Panc1 (cell line): ENCODE results near the gene SDF4.

ENCODE experiments used
- POLR2AphosphoS5 ChIP-seq: IDR thresholded peaks from 2 replicates; pipeline ENCODE4 v1.6.1; 2012; ENCODE audit warnings: mild to moderate bottlenecking, low read depth, low read length, moderate library complexity
- SIN3A ChIP-seq: IDR thresholded peaks from 2 replicates; pipeline ENCODE4 v1.6.1; 2012; ENCODE audit warnings: low read depth, mild to moderate bottlenecking, low read length, moderate library complexity, borderline replicate concordance; ENCODE audit not compliant: insufficient read depth
- TCF7L2 ChIP-seq: IDR thresholded peaks from 2 replicates; pipeline ENCODE4 v1.6.1; 2011; ENCODE audit warnings: mild to moderate bottlenecking, low read depth, low read length, inconsistent platforms
- TF ChIP-seq, protein P1 (sequence below): fragments of 450-650 bp; IDR thresholded peaks from 2 replicates; pipeline ENCODE4 v1.5.1; 2017; ENCODE audit warnings: mild to moderate bottlenecking
- TF ChIP-seq, protein P2 (sequence below), 2 experiments: IDR thresholded peaks; 2 replicates each; pipeline ENCODE4 v1.6.1; 2011 to 2012; ENCODE audit warnings: low read depth in 2 of 2, control low read depth in 1 of 2, low read length in 1 of 2, mild to moderate bottlenecking in 1 of 2, moderate library complexity in 1 of 2; ENCODE audit not compliant: insufficient read depth in 1 of 2

DNA sequence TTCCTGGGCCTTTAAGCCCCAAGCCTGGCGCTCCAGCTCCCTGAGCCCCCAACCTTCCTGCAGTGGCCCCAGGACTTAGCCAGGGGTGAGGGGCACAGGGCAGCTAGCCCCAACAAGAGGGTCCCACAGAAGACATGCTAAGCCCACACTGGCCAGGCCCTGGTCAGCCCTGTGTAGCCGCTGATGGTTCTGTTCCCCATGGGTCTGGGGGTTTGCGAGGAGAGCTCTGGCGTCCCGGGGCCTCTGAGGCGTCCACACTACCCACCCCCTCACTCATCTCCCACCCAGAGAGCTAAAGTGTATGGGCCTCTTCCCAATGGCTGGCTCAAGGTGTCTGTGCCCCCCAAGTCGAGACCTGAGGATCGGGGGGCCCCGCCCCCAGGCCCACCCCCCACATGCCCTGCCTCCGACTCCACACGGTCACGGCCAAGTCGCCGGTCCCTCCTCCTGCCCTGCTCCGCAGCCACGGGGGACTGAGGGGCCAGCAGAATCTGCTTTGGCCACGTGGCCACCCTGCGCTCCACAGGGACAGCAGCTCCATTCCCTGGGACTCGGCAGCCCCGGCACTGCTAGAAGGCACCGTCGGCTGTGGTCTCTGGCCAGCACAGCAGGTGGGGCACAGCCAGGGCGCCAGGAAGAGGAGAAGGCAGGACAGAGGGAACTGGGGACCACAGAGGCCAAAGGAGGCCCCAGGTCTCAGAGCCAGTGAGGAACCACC, 33.2 kb downstream of the SDF4 start:
- TF ChIP-seq, protein P1, sequence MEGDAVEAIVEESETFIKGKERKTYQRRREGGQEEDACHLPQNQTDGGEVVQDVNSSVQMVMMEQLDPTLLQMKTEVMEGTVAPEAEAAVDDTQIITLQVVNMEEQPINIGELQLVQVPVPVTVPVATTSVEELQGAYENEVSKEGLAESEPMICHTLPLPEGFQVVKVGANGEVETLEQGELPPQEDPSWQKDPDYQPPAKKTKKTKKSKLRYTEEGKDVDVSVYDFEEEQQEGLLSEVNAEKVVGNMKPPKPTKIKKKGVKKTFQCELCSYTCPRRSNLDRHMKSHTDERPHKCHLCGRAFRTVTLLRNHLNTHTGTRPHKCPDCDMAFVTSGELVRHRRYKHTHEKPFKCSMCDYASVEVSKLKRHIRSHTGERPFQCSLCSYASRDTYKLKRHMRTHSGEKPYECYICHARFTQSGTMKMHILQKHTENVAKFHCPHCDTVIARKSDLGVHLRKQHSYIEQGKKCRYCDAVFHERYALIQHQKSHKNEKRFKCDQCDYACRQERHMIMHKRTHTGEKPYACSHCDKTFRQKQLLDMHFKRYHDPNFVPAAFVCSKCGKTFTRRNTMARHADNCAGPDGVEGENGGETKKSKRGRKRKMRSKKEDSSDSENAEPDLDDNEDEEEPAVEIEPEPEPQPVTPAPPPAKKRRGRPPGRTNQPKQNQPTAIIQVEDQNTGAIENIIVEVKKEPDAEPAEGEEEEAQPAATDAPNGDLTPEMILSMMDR, result no peak
- no peak for TF ChIP-seq POLR2AphosphoS5
- TF ChIP-seq, protein P2, sequence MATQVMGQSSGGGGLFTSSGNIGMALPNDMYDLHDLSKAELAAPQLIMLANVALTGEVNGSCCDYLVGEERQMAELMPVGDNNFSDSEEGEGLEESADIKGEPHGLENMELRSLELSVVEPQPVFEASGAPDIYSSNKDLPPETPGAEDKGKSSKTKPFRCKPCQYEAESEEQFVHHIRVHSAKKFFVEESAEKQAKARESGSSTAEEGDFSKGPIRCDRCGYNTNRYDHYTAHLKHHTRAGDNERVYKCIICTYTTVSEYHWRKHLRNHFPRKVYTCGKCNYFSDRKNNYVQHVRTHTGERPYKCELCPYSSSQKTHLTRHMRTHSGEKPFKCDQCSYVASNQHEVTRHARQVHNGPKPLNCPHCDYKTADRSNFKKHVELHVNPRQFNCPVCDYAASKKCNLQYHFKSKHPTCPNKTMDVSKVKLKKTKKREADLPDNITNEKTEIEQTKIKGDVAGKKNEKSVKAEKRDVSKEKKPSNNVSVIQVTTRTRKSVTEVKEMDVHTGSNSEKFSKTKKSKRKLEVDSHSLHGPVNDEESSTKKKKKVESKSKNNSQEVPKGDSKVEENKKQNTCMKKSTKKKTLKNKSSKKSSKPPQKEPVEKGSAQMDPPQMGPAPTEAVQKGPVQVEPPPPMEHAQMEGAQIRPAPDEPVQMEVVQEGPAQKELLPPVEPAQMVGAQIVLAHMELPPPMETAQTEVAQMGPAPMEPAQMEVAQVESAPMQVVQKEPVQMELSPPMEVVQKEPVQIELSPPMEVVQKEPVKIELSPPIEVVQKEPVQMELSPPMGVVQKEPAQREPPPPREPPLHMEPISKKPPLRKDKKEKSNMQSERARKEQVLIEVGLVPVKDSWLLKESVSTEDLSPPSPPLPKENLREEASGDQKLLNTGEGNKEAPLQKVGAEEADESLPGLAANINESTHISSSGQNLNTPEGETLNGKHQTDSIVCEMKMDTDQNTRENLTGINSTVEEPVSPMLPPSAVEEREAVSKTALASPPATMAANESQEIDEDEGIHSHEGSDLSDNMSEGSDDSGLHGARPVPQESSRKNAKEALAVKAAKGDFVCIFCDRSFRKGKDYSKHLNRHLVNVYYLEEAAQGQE (IDR thresholded peaks at IDR 0.05; ENCODE audit: insufficient read depth in 1 of 2, low read depth in 2 of 2, low read length in 1 of 2), result no peak
- TF ChIP-seq SIN3A, result no peak
- TF ChIP-seq TCF7L2, result no peak
